ENCODE measurements around the gene PWWP2B. TPM values are rescaled to one million over a fixed set of nuclear protein-coding genes. Genes with fewer than 3 reads are reported as not detected.
"Not testable (repeated sequence)": the region's sequence is repeated elsewhere in the genome, so short reads cannot be mapped to it uniquely, and the experiment has no call there.

Gene PWWP2B
- total RNA-seq, 1 donor from 2014 or later: 24.3 TPM

- H3K9me3 Mint-ChIP-seq (ENCODE audit: low read depth): peaks cover 4% of the 10 kb centered on the region
- H3K27ac Mint-ChIP-seq: peak overlapping the region; percentile 5
- no peak for DNase-seq (ENCODE audit: low spot score, unreplicated experiment)
- H3K4me1 Mint-ChIP-seq (ENCODE audit: low read depth): peaks cover 1% of the 10 kb centered on the region
- no peak overlapping the region for H3K4me3 Mint-ChIP-seq (ENCODE audit: low read depth)
- no peak for TF ChIP-seq CTCF (IDR thresholded peaks at IDR 0.05; ENCODE audit: unreplicated experiment)
- H3K36me3 Mint-ChIP-seq (ENCODE audit: insufficient read depth): peaks cover 10% of the 10 kb centered on the region
- peaks cover 7% of the 10 kb centered on the region for H3K27me3 Mint-ChIP-seq
Observed at GRCh38 chr10:132375795-132376297, 21.2 kb upstream of the PWWP2B start.

GRCh38 chr10:132376394-132376851, 20.6 kb upstream of the PWWP2B start:
- H3K27me3 Mint-ChIP-seq: peaks cover 7% of the 10 kb centered on the region
- DNase-seq (ENCODE audit: low spot score, unreplicated experiment): no peak
- no peak overlapping the region for H3K27ac Mint-ChIP-seq
- TF ChIP-seq CTCF (IDR thresholded peaks at IDR 0.05; ENCODE audit: unreplicated experiment): no peak
- no peak overlapping the region for H3K4me3 Mint-ChIP-seq (ENCODE audit: low read depth)
- peaks cover 10% of the 10 kb centered on the region for H3K36me3 Mint-ChIP-seq (ENCODE audit: insufficient read depth)
- peaks cover 4% of the 10 kb centered on the region for H3K9me3 Mint-ChIP-seq (ENCODE audit: low read depth)
- peaks cover 1% of the 10 kb centered on the region for H3K4me1 Mint-ChIP-seq (ENCODE audit: low read depth)

- Mint-ChIP-seq H3K36me3 (ENCODE audit: insufficient read depth) (peaks cover 10% of the 10 kb centered on the region), H3K9me3 (ENCODE audit: low read depth) (peaks cover 4% of the 10 kb centered on the region), H3K4me3 (ENCODE audit: low read depth) (no peak overlapping the region), H3K27ac (no peak overlapping the region), H3K27me3 (peaks cover 7% of the 10 kb centered on the region), H3K4me1 (ENCODE audit: low read depth) (peaks cover 1% of the 10 kb centered on the region)
- no peak for DNase-seq (ENCODE audit: low spot score, unreplicated experiment)
- no peak for TF ChIP-seq CTCF (IDR thresholded peaks at IDR 0.05; ENCODE audit: unreplicated experiment)
Observed at GRCh38 chr10:132377326-132377725, 19.7 kb upstream of the PWWP2B start.

GRCh38 chr10:132379026-132379425, 18.0 kb upstream of the PWWP2B start:
- H3K27ac Mint-ChIP-seq; H3K4me1 Mint-ChIP-seq (ENCODE audit: low read depth); H3K27me3 Mint-ChIP-seq; H3K4me3 Mint-ChIP-seq (ENCODE audit: low read depth); H3K9me3 Mint-ChIP-seq (ENCODE audit: low read depth); DNase-seq (ENCODE audit: low spot score, unreplicated experiment): not testable (repeated sequence)
- peaks cover 10% of the 10 kb centered on the region for H3K36me3 Mint-ChIP-seq (ENCODE audit: insufficient read depth)

GRCh38 chr10:132380986-132381385, 16.0 kb upstream of the PWWP2B start:
- not testable (repeated sequence) for H3K27ac Mint-ChIP-seq; H3K4me1 Mint-ChIP-seq (ENCODE audit: low read depth); H3K4me3 Mint-ChIP-seq (ENCODE audit: low read depth); DNase-seq (ENCODE audit: low spot score, unreplicated experiment); H3K36me3 Mint-ChIP-seq (ENCODE audit: insufficient read depth); H3K9me3 Mint-ChIP-seq (ENCODE audit: low read depth); H3K27me3 Mint-ChIP-seq

GRCh38 chr10:132381741-132382140, 15.3 kb upstream of the PWWP2B start:
- Mint-ChIP-seq H3K27ac (no peak overlapping the region), H3K36me3 (ENCODE audit: insufficient read depth) (peaks cover 6% of the 10 kb centered on the region), H3K4me3 (ENCODE audit: low read depth) (no peak overlapping the region), H3K27me3 (peaks cover 5% of the 10 kb centered on the region), H3K4me1 (ENCODE audit: low read depth) (no peaks in the 10 kb centered on the region), H3K9me3 (ENCODE audit: low read depth) (peaks cover 4% of the 10 kb centered on the region)
- DNase-seq (ENCODE audit: low spot score, unreplicated experiment): no peak
- TF ChIP-seq CTCF (IDR thresholded peaks at IDR 0.05; ENCODE audit: unreplicated experiment): no peak
